ENCODE measurements around the gene SIPA1L3.

SIPA1L3 gene

DNA sequence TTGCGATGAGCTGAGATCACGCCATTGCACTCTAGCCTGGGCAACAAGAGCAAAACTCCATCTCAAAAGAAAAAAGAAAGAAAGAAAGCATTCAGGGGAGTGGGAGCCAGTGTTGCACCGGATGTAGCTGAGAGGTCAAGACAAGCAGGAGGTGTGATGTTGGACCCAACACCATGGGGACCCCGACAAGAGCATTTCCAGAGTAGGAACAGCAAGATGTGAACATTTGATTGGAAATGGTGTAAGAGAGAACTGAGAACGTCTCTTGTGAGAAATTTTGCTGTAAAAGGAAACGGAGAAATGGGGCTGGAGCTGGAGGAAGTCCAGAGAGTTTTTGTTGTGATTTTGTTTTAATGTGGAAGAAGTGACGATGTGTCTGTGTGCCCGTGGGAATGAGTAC lies 332.8 kb downstream of the SIPA1L3 start:
- DNase-seq (ENCODE audit: low read depth) = no peak

DNA sequence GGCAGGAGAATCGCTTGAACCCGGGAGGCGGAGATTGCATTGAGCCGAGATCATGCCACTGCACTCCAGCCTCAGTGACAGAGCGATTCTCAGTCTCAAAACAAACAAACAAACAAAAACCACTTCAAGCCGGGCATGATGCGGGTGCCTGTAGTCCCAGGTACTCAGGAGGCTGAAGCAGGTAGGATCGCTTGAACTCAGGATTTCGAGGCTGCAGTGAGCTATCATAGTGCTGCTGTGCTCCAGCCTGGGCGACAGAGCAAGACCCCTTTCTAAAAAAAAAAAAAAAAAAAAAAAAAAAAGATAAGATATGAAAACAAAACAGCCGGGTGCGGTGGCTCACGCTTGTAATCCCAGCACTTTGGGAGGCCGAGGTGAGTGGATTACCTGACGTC lies 336.3 kb downstream of the SIPA1L3 start:
- no peak for DNase-seq (ENCODE audit: low read depth)

DNA sequence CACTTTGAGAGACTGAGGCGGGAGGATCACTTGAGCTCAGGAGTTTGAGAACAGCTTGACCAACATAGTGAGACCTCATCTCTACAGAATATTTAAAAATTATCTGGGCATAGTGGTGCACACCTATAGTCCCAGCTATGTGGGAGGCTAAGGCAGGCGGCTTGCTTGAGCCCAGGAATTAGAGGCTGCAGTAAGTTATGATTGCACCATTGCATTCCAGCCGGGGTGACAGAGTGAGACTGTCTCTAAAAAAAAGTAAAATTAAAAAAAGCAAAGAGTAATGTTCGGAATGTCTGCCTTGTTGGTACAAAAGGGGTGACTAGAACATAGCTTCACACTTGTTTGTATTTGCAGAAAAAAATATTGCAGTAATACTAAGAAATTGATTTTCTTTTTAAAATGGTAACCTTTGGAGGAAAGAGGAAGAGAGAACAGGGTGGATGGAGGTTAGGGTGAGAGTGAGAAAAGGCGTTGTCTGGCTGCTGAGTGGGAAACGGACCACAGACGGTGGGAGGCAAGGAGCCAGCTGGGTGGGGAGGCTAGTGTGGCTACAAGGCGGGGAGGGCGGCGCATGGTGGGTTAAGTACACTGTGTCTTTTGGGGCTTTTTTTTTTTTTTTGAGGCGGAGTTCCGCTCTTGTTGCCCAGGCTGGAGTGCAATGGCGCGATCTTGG lies 339.0 kb downstream of the SIPA1L3 start:
- DNase-seq (ENCODE audit: low read depth) = no peak

DNA sequence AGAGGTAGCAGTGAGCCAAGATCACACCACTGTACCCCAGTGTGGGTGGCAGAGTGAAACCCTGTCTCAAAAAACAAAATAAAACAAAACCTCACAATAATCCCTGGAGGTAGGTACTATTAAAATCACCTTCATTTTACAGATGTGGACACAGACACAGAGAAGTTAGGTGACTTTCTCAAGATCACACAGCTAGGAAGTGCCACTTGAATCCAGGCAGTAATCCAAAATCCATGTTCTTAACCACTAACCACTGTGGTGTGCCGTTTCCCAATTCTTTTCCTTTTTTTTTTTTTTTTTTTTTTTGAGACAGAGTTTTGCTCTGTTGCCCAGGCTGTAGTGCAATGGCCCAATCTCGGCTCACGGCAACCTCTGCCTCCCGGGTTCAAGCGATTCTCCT lies 340.1 kb downstream of the SIPA1L3 start:
- DNase-seq (ENCODE audit: low read depth) = no peak

DNA sequence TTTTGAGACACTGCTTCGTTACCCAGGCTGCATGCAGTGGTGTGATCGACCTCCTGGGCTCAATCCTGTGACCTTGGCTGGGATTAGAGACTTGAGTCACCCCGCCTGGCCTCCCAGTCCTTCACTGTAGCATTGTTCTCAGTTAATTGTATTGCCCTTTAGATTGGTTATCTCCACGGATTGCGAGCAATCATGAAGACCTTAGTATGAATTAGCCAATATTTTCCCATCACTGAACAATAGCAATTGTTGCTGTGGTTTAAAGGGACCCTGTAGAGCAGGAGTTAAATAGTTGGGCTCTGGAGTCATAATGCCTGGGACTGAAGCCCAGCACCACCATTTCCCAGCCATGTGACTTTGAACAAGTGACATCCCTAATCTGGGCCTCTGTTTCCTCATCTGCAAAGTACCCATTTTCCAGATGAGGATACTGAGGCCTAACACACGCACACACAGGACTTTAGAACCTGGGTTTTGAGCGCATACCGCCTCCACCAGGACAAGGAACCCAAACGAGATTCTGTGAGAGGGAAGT lies 340.8 kb downstream of the SIPA1L3 start:
- no peak for DNase-seq (ENCODE audit: low read depth)

DNA sequence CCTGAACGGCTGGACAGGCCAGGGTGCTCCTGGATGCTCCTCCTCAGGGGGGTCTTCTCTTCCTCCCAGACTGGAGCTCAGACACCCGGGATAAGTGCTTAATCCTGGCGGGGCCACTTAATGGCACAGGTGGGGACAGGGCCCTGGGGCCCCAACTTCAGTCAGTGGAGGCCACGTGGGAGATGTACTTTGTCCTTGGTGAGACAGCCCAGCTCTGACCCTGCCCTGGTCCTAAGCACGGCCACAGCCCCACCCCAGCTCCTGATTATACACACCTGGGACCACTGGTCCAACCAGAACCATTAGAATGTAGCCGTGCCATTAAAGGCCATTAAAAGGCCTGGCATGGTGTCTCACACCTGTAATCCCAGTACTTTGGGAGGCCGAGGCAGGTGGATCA lies 341.4 kb downstream of the SIPA1L3 start:
- DNase-seq (ENCODE audit: low read depth) = no peak

DNA sequence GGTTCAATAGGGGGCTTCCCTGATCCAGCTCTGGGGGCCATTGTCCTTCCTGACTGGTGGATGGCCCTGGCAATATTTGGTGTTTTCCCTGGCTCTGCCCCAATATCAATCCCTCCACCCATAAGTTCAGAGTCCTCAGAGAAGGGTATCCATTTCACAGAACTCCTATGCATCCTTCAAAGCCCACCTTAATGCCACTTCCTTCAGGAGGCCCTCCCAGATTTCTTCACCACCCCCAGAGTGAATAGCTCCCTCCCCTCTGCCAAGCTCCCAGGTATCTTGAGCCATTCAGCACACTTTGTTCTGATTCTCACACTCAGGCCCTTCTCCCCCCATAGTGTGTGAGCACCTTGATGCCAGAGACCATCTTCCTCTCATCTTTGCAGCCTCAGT lies 343.4 kb downstream of the SIPA1L3 start:
- DNase-seq (ENCODE audit: low read depth) = no peak

DNA sequence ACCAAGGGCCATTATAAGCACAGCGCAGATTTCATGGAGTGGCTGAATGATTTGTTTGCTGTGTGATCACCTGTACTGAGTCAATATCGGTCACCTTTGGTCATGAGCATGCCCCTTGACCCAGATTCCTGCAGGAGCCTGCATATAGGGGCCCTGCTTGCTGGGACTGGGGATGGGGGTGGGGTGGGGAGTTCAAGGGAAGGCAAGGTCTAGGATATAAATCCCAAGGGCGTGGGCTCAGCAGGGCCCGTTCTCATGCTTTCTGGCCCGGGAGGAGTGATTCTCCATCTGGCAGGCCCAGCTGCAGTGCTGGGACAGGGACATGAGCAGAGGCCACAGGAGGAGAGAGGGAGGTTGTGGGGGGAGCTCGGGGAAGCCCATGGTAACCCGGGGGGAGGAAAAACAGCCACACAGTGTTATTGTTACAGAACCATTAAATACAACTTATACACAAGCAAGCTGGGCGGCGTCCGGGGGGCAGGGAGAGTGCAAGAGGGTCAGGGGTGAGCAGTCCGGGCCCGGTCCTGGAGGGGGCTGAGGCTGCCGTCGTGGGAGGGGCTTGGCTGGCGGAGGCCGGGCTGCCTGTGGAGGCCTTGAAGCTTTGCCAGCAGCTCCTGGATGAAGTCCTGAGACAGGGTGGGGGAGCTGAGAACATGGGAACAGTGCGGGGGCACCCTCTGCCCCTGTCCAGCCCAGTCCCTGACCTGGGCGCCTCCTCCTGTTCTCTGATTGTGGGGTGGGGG lies 344.0 kb downstream of the SIPA1L3 start:
- DNase-seq (ENCODE audit: low read depth) = no peak

DNA sequence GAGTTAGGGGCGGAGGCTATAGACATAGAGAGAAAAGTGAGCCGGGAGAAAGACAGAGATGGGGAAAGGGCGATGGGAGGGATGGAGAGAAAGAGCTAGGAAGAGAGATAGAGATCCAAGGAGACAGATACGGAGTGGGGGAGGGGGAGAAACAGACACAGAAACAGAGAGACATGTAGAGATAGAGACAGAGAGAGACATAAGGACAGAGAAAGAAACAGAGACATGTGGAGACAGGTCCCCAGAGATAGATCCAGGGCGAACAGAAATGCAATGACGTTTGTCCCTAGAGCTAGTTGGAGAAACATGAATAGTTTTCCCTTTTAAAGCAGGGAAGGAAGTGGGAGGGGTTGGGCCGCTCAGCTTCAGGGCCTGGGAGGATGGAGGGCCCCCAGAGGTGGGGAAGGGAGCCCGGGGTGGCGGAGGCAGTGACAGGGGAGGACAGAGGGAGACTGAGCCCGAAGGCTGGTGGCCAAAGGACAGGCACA lies 344.6 kb downstream of the SIPA1L3 start:
- DNase-seq (ENCODE audit: low read depth) = no peak

DNA sequence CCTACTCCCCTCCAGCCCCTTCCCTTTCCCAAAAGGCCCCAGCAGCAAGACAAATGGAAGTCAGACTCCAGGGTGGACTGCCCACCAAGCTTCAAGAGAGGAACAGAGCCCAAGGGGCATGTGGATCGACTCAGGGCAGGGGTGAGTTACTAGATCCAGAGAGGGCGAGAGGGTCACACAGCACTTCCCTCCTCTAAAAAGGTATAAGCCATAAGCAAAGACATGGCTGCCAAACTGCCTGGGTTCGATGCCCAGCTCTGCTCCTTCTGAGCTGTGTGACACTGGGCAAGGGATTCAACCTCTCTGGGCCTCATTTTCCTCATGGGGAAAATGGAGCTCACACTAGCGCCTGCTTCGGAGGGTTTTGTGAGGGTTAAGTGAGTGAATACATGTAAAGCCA lies 345.4 kb downstream of the SIPA1L3 start:
- DNase-seq (ENCODE audit: low read depth) = no peak

DNA sequence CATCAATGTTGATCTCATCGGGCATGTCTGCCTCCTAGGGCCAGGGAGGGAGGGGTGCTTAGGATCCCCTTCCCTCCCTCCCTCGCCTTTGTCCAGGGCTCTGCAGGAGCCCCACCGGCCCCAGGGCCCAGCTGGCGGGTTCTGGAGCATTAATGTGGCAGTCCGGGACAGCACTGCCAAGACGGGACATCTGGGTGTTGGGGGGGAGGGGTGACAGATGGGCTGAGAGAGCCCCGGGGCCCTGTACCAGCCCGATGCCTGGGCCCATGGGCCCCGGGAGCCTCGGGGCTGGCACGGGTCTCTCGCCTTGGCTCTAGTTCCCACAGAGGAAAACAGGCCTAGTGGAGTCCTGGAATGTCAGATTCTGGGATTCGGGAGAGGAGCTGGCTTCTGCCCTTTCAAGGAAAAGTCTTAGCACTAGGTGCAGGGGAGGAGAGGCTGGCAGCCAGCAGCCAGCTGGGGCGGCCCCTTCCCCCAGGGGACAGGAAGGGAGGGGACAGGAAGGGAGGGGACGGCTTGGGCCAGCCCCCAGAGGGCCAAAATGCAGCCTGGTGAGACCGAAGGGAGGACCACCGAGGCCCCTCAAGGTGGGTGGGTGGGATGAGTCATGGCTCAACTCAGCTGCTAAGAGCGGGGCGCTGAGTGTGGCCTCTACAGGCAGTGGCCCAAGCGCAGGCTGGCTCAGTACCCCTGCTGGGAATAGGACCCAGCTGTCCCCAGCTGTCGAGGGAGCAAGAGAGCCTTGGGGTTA lies 346.1 kb downstream of the SIPA1L3 start:
- DNase-seq (ENCODE audit: low read depth) = no peak

DNA sequence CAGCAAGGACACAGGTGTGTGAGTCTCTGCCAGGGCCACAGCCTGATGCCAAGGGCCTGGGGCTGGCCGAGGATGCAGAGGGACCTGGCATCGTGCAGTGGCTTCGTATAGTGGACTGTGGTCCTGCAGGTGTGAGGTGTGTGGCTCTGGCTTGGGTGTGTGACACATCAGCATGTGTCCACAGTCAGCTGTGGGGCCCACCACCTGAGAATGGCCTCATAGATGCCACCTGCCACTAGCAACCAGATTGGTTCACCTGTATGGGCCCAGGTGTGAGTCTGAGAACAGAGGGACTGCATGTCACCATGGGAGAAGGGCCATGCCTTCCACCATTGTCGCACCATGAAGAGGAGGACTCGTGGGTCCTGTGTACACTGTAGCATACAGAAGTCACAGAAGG lies 346.8 kb downstream of the SIPA1L3 start:
- no peak for DNase-seq (ENCODE audit: low read depth)

DNA sequence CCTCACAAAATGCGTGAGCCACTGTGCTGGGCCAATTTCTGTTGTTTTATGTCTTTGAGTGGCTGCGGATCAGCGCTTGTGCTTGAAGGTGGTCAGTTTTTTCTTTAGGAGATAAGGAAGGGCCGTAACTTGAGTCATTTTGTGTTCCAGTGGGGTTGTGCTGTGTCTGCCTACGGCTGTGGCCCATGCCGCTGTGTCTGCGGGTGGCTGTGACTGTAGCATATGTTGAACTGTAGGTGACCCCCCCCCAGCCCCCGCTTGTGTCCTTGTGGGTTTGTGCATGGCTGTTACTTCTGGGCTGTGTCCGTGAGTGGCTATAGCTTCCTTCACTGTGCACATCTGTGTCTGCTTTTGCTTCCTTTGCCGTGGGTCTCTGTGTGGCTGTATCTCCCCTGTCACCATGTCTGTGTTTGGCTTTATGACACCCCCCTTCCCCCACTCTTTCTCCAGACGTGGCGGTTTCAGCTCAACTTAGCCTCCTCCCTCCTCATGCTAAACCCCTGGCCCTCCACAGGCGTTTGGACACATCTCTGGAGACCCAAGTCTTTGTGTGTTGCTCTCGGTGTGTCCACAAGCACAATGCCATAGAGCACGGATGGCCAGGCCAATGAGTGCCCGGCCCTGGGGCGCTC lies 348.5 kb downstream of the SIPA1L3 start:
- no peak for DNase-seq (ENCODE audit: low read depth)
